Mucosa of gallbladder (tissue), 1 donor: ENCODE results near the gene B4GALNT3. TPM values are rescaled to one million over a fixed set of nuclear protein-coding genes. Genes with fewer than 3 reads are reported as not detected.
A peak's percentile ranks its signal among the peaks of the same experiment; 100 is the strongest.
"Not testable (repeated sequence)": the region's sequence is repeated elsewhere in the genome, so short reads cannot be mapped to it uniquely, and the experiment has no call there.

ENCODE experiments used
- DNase-seq: peaks from one replicate; pipeline ENCODE4 v3.0.0-alpha.2; 2020; ENCODE audit warnings: low spot score
- total RNA-seq: library from RNA; stranded (reverse); gene quantifications from one replicate; pipeline ENCODE4 v1.2.1, GENCODE V29; 2021
- donor health status: DM: no; HTN: no; CAD: no.

The B4GALNT3 gene
- total RNA-seq, 1 donor from 2014 or later = 26.4 TPM

GRCh38 chr12:575129-575502 lies 115.4 kb downstream of the B4GALNT3 start:
- no peak for DNase-seq

- DNase-seq = peak; percentile 75
These were observed 116.3 kb downstream of the B4GALNT3 start for GRCh38 chr12:575948-576614.

GRCh38 chr12:576615-577110 lies 116.9 kb downstream of the B4GALNT3 start:
- DNase-seq = no peak

- DNase-seq = not testable (repeated sequence)
These were observed 118.4 kb downstream of the B4GALNT3 start for GRCh38 chr12:577994-578747.

- DNase-seq = no peak
These were observed 119.1 kb downstream of the B4GALNT3 start for GRCh38 chr12:578748-579419.

GRCh38 chr12:579420-580110 lies 119.8 kb downstream of the B4GALNT3 start:
- no peak for DNase-seq

GRCh38 chr12:580813-581212 lies 121.1 kb downstream of the B4GALNT3 start:
- no peak for DNase-seq

- no peak for DNase-seq
These were observed 121.6 kb downstream of the B4GALNT3 start for GRCh38 chr12:581321-581720.

- no peak for DNase-seq
These were observed 122.0 kb downstream of the B4GALNT3 start for GRCh38 chr12:581746-582145.

GRCh38 chr12:583251-583869 lies 123.6 kb downstream of the B4GALNT3 start:
- no peak for DNase-seq

- DNase-seq = no peak
These were observed 125.6 kb downstream of the B4GALNT3 start for GRCh38 chr12:585062-586061.

GRCh38 chr12:586318-587071 lies 126.8 kb downstream of the B4GALNT3 start:
- DNase-seq = no peak

- DNase-seq = no peak
These were observed 127.6 kb downstream of the B4GALNT3 start for GRCh38 chr12:587132-588023.

GRCh38 chr12:588024-588322 lies 128.2 kb downstream of the B4GALNT3 start:
- DNase-seq = no peak

GRCh38 chr12:588646-589045 lies 128.9 kb downstream of the B4GALNT3 start:
- no peak for DNase-seq

GRCh38 chr12:590206-590750 lies 130.5 kb downstream of the B4GALNT3 start:
- no peak for DNase-seq

- DNase-seq = no peak
These were observed 131.7 kb downstream of the B4GALNT3 start for GRCh38 chr12:591167-592023.
